IMR-90 (cell line): ENCODE measurements around the gene SART1. TPM values are rescaled to one million over a fixed set of nuclear protein-coding genes. Genes with fewer than 3 reads are reported as not detected.

Source experiments
- ATAC-seq: fragments of 200-7000 bp; cut with Tn5 transposase; 2 replicates; pipeline ENCODE4 v1.9.1; 2020; ENCODE audit warnings: low read depth, mild to moderate bottlenecking, moderate library complexity
- BruUV-seq: library from RNA; stranded (reverse); fragments of 400-500 nt; replicated peaks from 2 replicates; lab custom pipeline; 2021; lab: Mats Ljungman, UMichigan
- CTCF ChIA-PET: fragments of 300-600 bp; formaldehyde crosslinking; extraction: SDS; loops from one replicate; lab custom pipeline; 2021; ENCODE audit warnings: antibody characterized with exemption; lab: Yijun Ruan, JAX
- POLR2A ChIA-PET: fragments of 300-600 bp; sonication (Branson Sonifier 250); formaldehyde crosslinking; loops from one replicate; lab custom pipeline; 2022; ENCODE audit warnings: antibody characterized with exemption; ENCODE audit not compliant: unreplicated experiment; lab: Charles Lee
- DNase-seq: peaks from one replicate; pipeline ENCODE4 v3.0.0; 2013
- H2AFZ ChIP-seq: replicated peaks from 2 replicates; pipeline ENCODE3; 2013; ENCODE audit warnings: low read length, mild to moderate bottlenecking; ENCODE audit not compliant: poor library complexity
- H2AK5ac ChIP-seq: 2 replicates; pipeline ENCODE4 v1.6.1; 2013; ENCODE audit warnings: low read depth, low read length, inconsistent platforms
- H2AK9ac ChIP-seq: replicated peaks from 2 replicates; pipeline ENCODE3; 2013; ENCODE audit warnings: mild to moderate bottlenecking, low read depth, low read length, moderate library complexity; ENCODE audit not compliant: poor library complexity
- H2BK120ac ChIP-seq: 2 replicates; pipeline ENCODE4 v1.6.1; 2013; ENCODE audit warnings: low read depth, low read length, inconsistent platforms
- H2BK15ac ChIP-seq: 3 replicates; pipeline ENCODE4 v1.6.1; 2013; ENCODE audit warnings: low read depth, low read length, inconsistent platforms
- H2BK20ac ChIP-seq: 2 replicates; pipeline ENCODE4 v1.6.1; 2013; ENCODE audit warnings: low read depth, mild to moderate bottlenecking, inconsistent platforms, low read length, moderate library complexity
- H2BK5ac ChIP-seq: 2 replicates; pipeline ENCODE4 v1.6.1; 2013; ENCODE audit warnings: mild to moderate bottlenecking, low read depth, low read length, inconsistent platforms; ENCODE audit not compliant: poor library complexity, severe bottlenecking
- H3K14ac ChIP-seq: replicated peaks from 2 replicates; pipeline ENCODE4 v1.6.1; 2013; ENCODE audit warnings: low read depth, low read length, inconsistent platforms
- H3K18ac ChIP-seq: 2 replicates; pipeline ENCODE4 v1.6.1; 2013; ENCODE audit warnings: low read depth, low read length, control low read depth
- H3K23ac ChIP-seq: 2 replicates; pipeline ENCODE4 v1.6.1; 2013; ENCODE audit warnings: low read depth, low read length, inconsistent platforms
- H3K27ac ChIP-seq: 2 replicates; pipeline ENCODE4 v1.5.1; 2013; ENCODE audit warnings: mild to moderate bottlenecking, control low read depth, low read length; ENCODE audit not compliant: insufficient read depth
- H3K27me3 ChIP-seq: 2 replicates; pipeline ENCODE4 v1.6.1; 2013; ENCODE audit warnings: low read length; ENCODE audit not compliant: control insufficient read depth, insufficient read depth
- H3K36me3 ChIP-seq: 2 replicates; pipeline ENCODE4 v1.6.1; 2013; ENCODE audit warnings: low read length, mixed read lengths; ENCODE audit not compliant: control insufficient read depth, insufficient read depth
- H3K4ac ChIP-seq: 2 replicates; pipeline ENCODE4 v1.6.1; 2013; ENCODE audit warnings: low read depth, low read length, inconsistent platforms
- H3K4me1 ChIP-seq: 2 replicates; pipeline ENCODE4 v1.6.1; 2013; ENCODE audit warnings: low read length, mixed read lengths; ENCODE audit not compliant: control insufficient read depth, insufficient read depth
- H3K4me2 ChIP-seq: 2 replicates; pipeline ENCODE4 v1.6.1; 2013; ENCODE audit warnings: low read depth, mild to moderate bottlenecking, control low read depth, low read length, moderate library complexity
- H3K4me3 ChIP-seq: 2 replicates; pipeline ENCODE4 v1.5.1; 2013; ENCODE audit warnings: low read depth, mild to moderate bottlenecking, control low read depth, low read length, moderate library complexity; ENCODE audit not compliant: insufficient read depth
- H3K56ac ChIP-seq: 2 replicates; pipeline ENCODE4 v1.6.1; 2013; ENCODE audit warnings: low read length, inconsistent platforms; ENCODE audit not compliant: insufficient read depth; ENCODE audit errors: extremely low read depth
- H3K79me1 ChIP-seq, 2 experiments: 2 replicates each; pipeline ENCODE4 v1.6.1; 2013; ENCODE audit warnings: low read length in 2 of 2, inconsistent platforms in 1 of 2, low read depth in 1 of 2
- H3K9ac ChIP-seq: 2 replicates; pipeline ENCODE4 v1.6.1; 2013; ENCODE audit warnings: low read depth, low read length, control low read depth
- H3K9me1 ChIP-seq: 2 replicates; pipeline ENCODE4 v1.6.1; 2013; ENCODE audit warnings: low read length, inconsistent platforms; ENCODE audit not compliant: insufficient read depth
- H3K9me3 ChIP-seq: 2 replicates; pipeline ENCODE4 v1.6.1; 2013; ENCODE audit warnings: low read length; ENCODE audit not compliant: control insufficient read depth, insufficient read depth
- H4K20me1 ChIP-seq: 2 replicates; pipeline ENCODE4 v1.6.1; 2013; ENCODE audit warnings: low read length, inconsistent platforms; ENCODE audit not compliant: insufficient read depth
- H4K5ac ChIP-seq: 2 replicates; pipeline ENCODE4 v1.6.1; 2013; ENCODE audit warnings: mild to moderate bottlenecking, low read depth, low read length, control low read depth
- H4K8ac ChIP-seq, 2 experiments: 2 replicates each; pipeline ENCODE4 v1.6.1; 2013; ENCODE audit warnings: low read depth in 2 of 2, low read length in 2 of 2, control low read depth in 1 of 2, inconsistent platforms in 1 of 2
- H4K91ac ChIP-seq: 2 replicates; pipeline ENCODE4 v1.6.1; 2013; ENCODE audit warnings: low read depth, low read length, inconsistent platforms; ENCODE audit not compliant: insufficient read depth
- BHLHE40 ChIP-seq: fragments of 150-350 bp; IDR thresholded peaks from 2 replicates; pipeline ENCODE4 v1.6.1; 2016; ENCODE audit warnings: mild to moderate bottlenecking, low read depth, low read length
- CEBPB ChIP-seq: IDR thresholded peaks from 2 replicates; pipeline ENCODE4 v1.6.1; 2012; ENCODE audit warnings: low read depth, low read length, improper control_type of control experiment
- CHD1 ChIP-seq: IDR thresholded peaks from 2 replicates; pipeline ENCODE4 v1.6.1; 2012; ENCODE audit warnings: low read depth, low read length, improper control_type of control experiment
- FOS ChIP-seq: fragments of 150-350 bp; IDR thresholded peaks from 2 replicates; pipeline ENCODE4 v1.6.1; 2016; ENCODE audit warnings: low read depth, low read length
- MAFK ChIP-seq: IDR thresholded peaks from 2 replicates; pipeline ENCODE4 v1.6.1; 2012; ENCODE audit warnings: low read depth, low read length, improper control_type of control experiment
- MAZ ChIP-seq: IDR thresholded peaks from 2 replicates; pipeline ENCODE4 v1.6.1; 2012; ENCODE audit warnings: low read depth, mild to moderate bottlenecking, low read length, improper control_type of control experiment, moderate library complexity, borderline replicate concordance
- MXI1 ChIP-seq: IDR thresholded peaks from 2 replicates; pipeline ENCODE4 v1.6.1; 2012; ENCODE audit warnings: low read depth, mild to moderate bottlenecking, low read length, moderate library complexity, borderline replicate concordance
- NFE2L2 ChIP-seq: fragments of 150-350 bp; IDR thresholded peaks from 2 replicates; pipeline ENCODE4 v1.6.1; 2016; ENCODE audit warnings: low read depth, mild to moderate bottlenecking, low read length
- POLR2A ChIP-seq: IDR thresholded peaks from 2 replicates; pipeline ENCODE4 v1.6.1; 2012; ENCODE audit warnings: mild to moderate bottlenecking, low read depth, low read length
- RAD21 ChIP-seq: IDR thresholded peaks from 2 replicates; pipeline ENCODE4 v1.6.1; 2012; ENCODE audit warnings: low read length, improper control_type of control experiment
- RCOR1 ChIP-seq: IDR thresholded peaks from 2 replicates; pipeline ENCODE4 v1.6.1; 2012; ENCODE audit warnings: mild to moderate bottlenecking, low read length, improper control_type of control experiment; ENCODE audit not compliant: insufficient replicate concordance
- RFX5 ChIP-seq: IDR thresholded peaks from 2 replicates; pipeline ENCODE4 v1.8.0; 2012; ENCODE audit warnings: low read depth, mild to moderate bottlenecking, low read length, moderate library complexity
- SMC3 ChIP-seq: fragments of 150-350 bp; IDR thresholded peaks from 2 replicates; pipeline ENCODE4 v1.6.1; 2016; ENCODE audit warnings: low read depth, mild to moderate bottlenecking, antibody characterized with exemption, low read length, moderate library complexity
- USF2 ChIP-seq: fragments of 150-350 bp; IDR thresholded peaks from 2 replicates; pipeline ENCODE4 v1.6.1; 2017; ENCODE audit warnings: mild to moderate bottlenecking, antibody characterized with exemption, low read length, low read depth
- WGBS, 2 experiments: methylation state at CpG; one replicate each; pipeline versions ENCODE4 v1.1.5 to v1.1.7; 2013; ENCODE audit warnings: missing lambda C conversion rate in 2 of 2; ENCODE audit not compliant: insufficient read length in 1 of 2; ENCODE audit errors: extremely low coverage in 2 of 2; 5-methylcytosine and 5-hydroxymethylcytosine counted together
- dilution Hi-C: fragments of 300-500 bp; cut with HindIII; formaldehyde crosslinking; loops from one replicate; pipeline ENCODE4 v1.14.3; 2018; ENCODE audit warnings: low sequenced_read_pairs; ENCODE audit not compliant: unreplicated experiment
- in situ Hi-C: fragments of 300-500 bp; cut with MboI; formaldehyde crosslinking; loops from 3 replicates; pipeline ENCODE4 v1.14.3; 2019; ENCODE audit warnings: low sequenced_read_pairs, inconsistent platforms, mixed read lengths
- intact Hi-C: fragments of 100-400 bp; cut with micrococcal nuclease; formaldehyde crosslinking; loops from 2 replicates; pipeline ENCODE4 v1.10.0; 2022
- polyA plus RNA-seq, 3 experiments: library from polyadenylated mRNA; depleted of rRNA; stranded (reverse); fragments of >200 nt; gene quantifications; 2 replicates each; pipeline ENCODE4 v1.2.3, GENCODE V29; 2012; ENCODE audit warnings: low replicate concordance in 1 of 3
- total RNA-seq: library from RNA; depleted of rRNA; stranded (reverse); fragments of >200 nt; gene quantifications from 2 replicates; pipeline ENCODE4 v1.2.3, GENCODE V29; 2012
- TF ChIP-seq, protein P1 (sequence below): conservative IDR thresholded peaks from 2 replicates; pipeline ENCODE4 v1.5.1; 2012; ENCODE audit warnings: mild to moderate bottlenecking, low read depth, low read length, improper control_type of control experiment
- TF ChIP-seq, protein P2 (sequence below): fragments of 150-350 bp; IDR thresholded peaks from 2 replicates; pipeline ENCODE4 v1.6.1; 2016; ENCODE audit warnings: low read depth, mild to moderate bottlenecking, low read length, moderate library complexity, borderline replicate concordance

Gene SART1
- total and polyA plus RNA-seq, 2 of the 4 experiments (the other 2 are of a cell fraction), result 25.5 to 43.5 TPM

DNA sequence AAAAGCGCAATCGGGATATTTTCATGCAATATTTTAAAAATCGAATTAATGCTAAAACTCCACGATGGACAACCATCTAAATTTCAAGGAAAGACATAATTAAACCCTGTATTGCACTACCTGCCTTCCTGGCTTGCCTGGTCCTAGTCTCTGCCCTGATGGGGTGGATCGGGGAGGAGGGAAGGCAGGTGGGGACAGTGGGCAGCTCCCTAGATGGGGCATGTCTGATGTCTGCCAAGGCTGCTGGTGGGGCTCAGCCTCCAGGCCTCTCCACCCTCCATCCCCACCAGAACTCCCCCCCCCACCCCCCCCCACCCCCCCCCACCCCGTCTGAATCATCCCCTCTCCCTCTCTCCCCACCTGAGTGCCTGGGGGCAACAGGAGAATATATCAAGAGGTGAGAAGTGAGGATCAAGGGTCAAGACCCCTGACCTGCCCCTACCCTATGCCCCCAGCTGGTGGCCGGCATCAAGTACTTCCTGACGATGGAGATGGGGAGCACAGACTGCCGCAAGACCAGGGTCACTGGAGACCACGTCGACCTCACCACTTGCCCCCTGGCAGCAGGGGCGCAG lies 50.9 kb downstream of the SART1 start:
- H2BK15ac ChIP-seq, result no peak overlapping the region
- 0 out of 2 replicates have a peak overlapping the region, but pooled peaks have one; percentile 13 for H2BK120ac ChIP-seq
- H4K5ac ChIP-seq, result no peak overlapping the region
- H3K14ac ChIP-seq, result no peak overlapping the region
- TF ChIP-seq RAD21 (no peak), NFE2L2 (no peak), MAZ (no peak), SMC3 (no peak), RCOR1 (no peak), MXI1 (no peak), USF2 (no peak), MAFK (no peak), POLR2A (no peak), RFX5 (no peak), CHD1 (no peak), CEBPB (no peak), FOS (no peak), BHLHE40 (no peak)
- TF ChIP-seq, protein P1, sequence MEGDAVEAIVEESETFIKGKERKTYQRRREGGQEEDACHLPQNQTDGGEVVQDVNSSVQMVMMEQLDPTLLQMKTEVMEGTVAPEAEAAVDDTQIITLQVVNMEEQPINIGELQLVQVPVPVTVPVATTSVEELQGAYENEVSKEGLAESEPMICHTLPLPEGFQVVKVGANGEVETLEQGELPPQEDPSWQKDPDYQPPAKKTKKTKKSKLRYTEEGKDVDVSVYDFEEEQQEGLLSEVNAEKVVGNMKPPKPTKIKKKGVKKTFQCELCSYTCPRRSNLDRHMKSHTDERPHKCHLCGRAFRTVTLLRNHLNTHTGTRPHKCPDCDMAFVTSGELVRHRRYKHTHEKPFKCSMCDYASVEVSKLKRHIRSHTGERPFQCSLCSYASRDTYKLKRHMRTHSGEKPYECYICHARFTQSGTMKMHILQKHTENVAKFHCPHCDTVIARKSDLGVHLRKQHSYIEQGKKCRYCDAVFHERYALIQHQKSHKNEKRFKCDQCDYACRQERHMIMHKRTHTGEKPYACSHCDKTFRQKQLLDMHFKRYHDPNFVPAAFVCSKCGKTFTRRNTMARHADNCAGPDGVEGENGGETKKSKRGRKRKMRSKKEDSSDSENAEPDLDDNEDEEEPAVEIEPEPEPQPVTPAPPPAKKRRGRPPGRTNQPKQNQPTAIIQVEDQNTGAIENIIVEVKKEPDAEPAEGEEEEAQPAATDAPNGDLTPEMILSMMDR, result no peak
- TF ChIP-seq, protein P2, sequence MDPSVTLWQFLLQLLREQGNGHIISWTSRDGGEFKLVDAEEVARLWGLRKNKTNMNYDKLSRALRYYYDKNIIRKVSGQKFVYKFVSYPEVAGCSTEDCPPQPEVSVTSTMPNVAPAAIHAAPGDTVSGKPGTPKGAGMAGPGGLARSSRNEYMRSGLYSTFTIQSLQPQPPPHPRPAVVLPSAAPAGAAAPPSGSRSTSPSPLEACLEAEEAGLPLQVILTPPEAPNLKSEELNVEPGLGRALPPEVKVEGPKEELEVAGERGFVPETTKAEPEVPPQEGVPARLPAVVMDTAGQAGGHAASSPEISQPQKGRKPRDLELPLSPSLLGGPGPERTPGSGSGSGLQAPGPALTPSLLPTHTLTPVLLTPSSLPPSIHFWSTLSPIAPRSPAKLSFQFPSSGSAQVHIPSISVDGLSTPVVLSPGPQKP, result no peak
- no peak overlapping the region for H3K23ac ChIP-seq
- no peak overlapping the region for H3K9ac ChIP-seq
- H2BK20ac ChIP-seq, result no peak overlapping the region
- no peaks in the 10 kb centered on the region; the same call in 1 of the 2 replicates for H4K20me1 ChIP-seq
- peaks cover 9% of the 10 kb centered on the region for H3K4me1 ChIP-seq
- no peaks in the 10 kb centered on the region for H3K36me3 ChIP-seq
- H3K4ac ChIP-seq, result no peak overlapping the region
- H3K9me1 ChIP-seq, result peaks cover 20% of the 10 kb centered on the region
- H3K27me3 ChIP-seq, result peaks cover 13% of the 10 kb centered on the region
- no peaks in the 10 kb centered on the region for H3K79me1 ChIP-seq
- no peak for ATAC-seq
- H4K91ac ChIP-seq, result no peak overlapping the region
- POLR2A ChIA-PET, result interaction anchor here (0.5 to 1.7 kb wide), 2 partner anchors 10 to 117 kb away, joined by 5 to 6 read pairs; partner anchors contain the start of gene BANF1
- H3K9me3 ChIP-seq, result no peaks in the 10 kb centered on the region
- CTCF ChIA-PET, result no interaction called here
- DNase-seq, result no peak
- WGBS, 2 experiments, result 55% methylated on average over 6 of the region's 12 CpGs; no CpG with 5 or more reads in 1 of the 2 experiments
- no TSS peak for BruUV-seq
- H3K18ac ChIP-seq, result no peak overlapping the region
- H2AFZ ChIP-seq, result no peak overlapping the region
- no peak overlapping the region for H3K4me2 ChIP-seq
- H2AK9ac ChIP-seq, result no peak overlapping the region
- intact Hi-C loops (no loop called here), dilution Hi-C loops (no loop called here), in situ Hi-C loops (no loop called here)
- H2AK5ac ChIP-seq, result peak overlapping the region; percentile 24; the same call in 1 of the 2 replicates
- H4K8ac ChIP-seq, result no peak overlapping the region
- no peak overlapping the region for H2BK5ac ChIP-seq
- H3K27ac ChIP-seq, result no peak overlapping the region
- no peak overlapping the region for H3K56ac ChIP-seq
- H3K4me3 ChIP-seq, result no peak overlapping the region
